SJCRH30 (cell line): ENCODE data around the gene PTPN12. TPM values are rescaled to one million over a fixed set of nuclear protein-coding genes. Genes with fewer than 3 reads are reported as not detected.
A peak's percentile ranks its signal among the peaks of the same experiment; 100 is the strongest.
"Not testable (repeated sequence)": the region's sequence is repeated elsewhere in the genome, so short reads cannot be mapped to it uniquely, and the experiment has no call there.

Experiments used
- DNase-seq, 2 experiments: peaks; one replicate each; pipeline ENCODE4 v3.0.0-alpha.2; 2015 to 2020
- H3K27ac ChIP-seq: fragments of 250-450 bp; sonication (Bioruptor Pico); 2 replicates; pipeline ENCODE4 v1.5.1; 2020; ENCODE audit warnings: mild to moderate bottlenecking, moderate library complexity
- H3K27me3 ChIP-seq: fragments of 250-450 bp; sonication (Bioruptor Pico); 2 replicates; pipeline ENCODE4 v1.5.1; 2020; ENCODE audit warnings: mild to moderate bottlenecking, moderate library complexity
- H3K36me3 ChIP-seq: fragments of 250-450 bp; sonication (Bioruptor Pico); 2 replicates; pipeline ENCODE4 v1.5.1; 2020; ENCODE audit warnings: mild to moderate bottlenecking, moderate library complexity
- H3K4me1 ChIP-seq: fragments of 250-450 bp; sonication (Bioruptor Pico); 2 replicates; pipeline ENCODE4 v1.5.1; 2020; ENCODE audit warnings: mild to moderate bottlenecking, moderate library complexity
- H3K4me3 ChIP-seq: fragments of 250-450 bp; sonication (Bioruptor Pico); 2 replicates; pipeline ENCODE4 v1.5.1; 2020; ENCODE audit warnings: mild to moderate bottlenecking, moderate library complexity
- H3K9me3 ChIP-seq: fragments of 250-450 bp; sonication (Bioruptor Pico); replicated peaks from 2 replicates; pipeline ENCODE4 v1.5.1; 2020; ENCODE audit warnings: mild to moderate bottlenecking, moderate library complexity
- total RNA-seq: library from RNA; depleted of rRNA; stranded (reverse); fragments of >200 nt; shearing (Covaris generic); gene quantifications from 2 replicates; pipeline ENCODE4 v1.2.3, GENCODE V29; 2014; rRNA removed

The PTPN12 gene
- 37.5 and 47.0 TPM in 2 replicates for total RNA-seq

GRCh38 chr7:77537136-77537777, at the start of gene PTPN12:
Gene PTPN12, plus strand, starts transcription at chr7:77537295. Its CDS starts 252 bp downstream, at chr7:77537547.
- peak in 1 of 2 experiments; percentile 79 for DNase-seq
- Histone ChIP-seq H3K9me3 (no peaks in the 10 kb centered on the region), H3K27me3 (no peaks in the 10 kb centered on the region), H3K36me3 (peaks cover 6% of the 10 kb centered on the region), H3K27ac (peak within 1 kb of the TSS; percentile 91), H3K4me1 (peaks cover 4% of the 10 kb centered on the region), H3K4me3 (peak within 1 kb of the TSS; percentile 98)

DNA sequence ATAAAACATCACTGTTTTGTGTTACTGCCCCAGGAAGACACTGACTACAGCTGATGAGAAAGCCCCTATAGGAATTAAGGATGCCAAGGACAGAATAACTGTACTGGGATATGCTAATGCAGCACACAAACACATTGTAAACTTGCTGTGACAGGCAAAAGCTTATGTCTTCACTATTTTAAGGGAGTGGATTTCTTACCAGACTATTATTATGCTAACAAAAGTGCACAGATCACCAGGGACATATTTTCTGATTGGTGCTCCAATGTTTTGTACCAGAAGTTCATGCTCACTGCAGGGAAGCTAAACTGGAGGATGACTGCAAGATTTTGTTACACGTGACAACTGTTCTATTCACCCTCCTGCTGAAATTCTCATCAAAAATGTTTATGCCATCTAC, 48.1 kb upstream of the PTPN12 start:
- H3K9me3 ChIP-seq: peaks cover 3% of the 10 kb centered on the region; the same call in 1 of the 2 replicates
- no peak for DNase-seq
- H3K27ac ChIP-seq: no peak overlapping the region
- no peaks in the 10 kb centered on the region for H3K4me1 ChIP-seq
- H3K27me3 ChIP-seq: no peaks in the 10 kb centered on the region
- no peaks in the 10 kb centered on the region for H3K36me3 ChIP-seq
- no peak overlapping the region for H3K4me3 ChIP-seq

GRCh38 chr7:77497079-77497478, 40.0 kb upstream of the PTPN12 start:
- H3K9me3 ChIP-seq: peaks cover 6% of the 10 kb centered on the region; the same call in 1 of the 2 replicates
- no peak overlapping the region for H3K27ac ChIP-seq
- no peak overlapping the region for H3K4me3 ChIP-seq
- no peaks in the 10 kb centered on the region for H3K36me3 ChIP-seq
- H3K4me1 ChIP-seq: no peaks in the 10 kb centered on the region
- H3K27me3 ChIP-seq: no peaks in the 10 kb centered on the region
- no peak for DNase-seq

GRCh38 chr7:77498659-77499379, 38.3 kb upstream of the PTPN12 start:
- Histone ChIP-seq H3K36me3 (no peaks in the 10 kb centered on the region), H3K4me3 (no peak overlapping the region)

GRCh38 chr7:77501192-77501515, 35.9 kb upstream of the PTPN12 start:
- no peak for DNase-seq
- Histone ChIP-seq H3K4me3 (no peak overlapping the region), H3K27me3 (no peaks in the 10 kb centered on the region), H3K36me3 (no peaks in the 10 kb centered on the region), H3K27ac (no peak overlapping the region), H3K9me3 (0 out of 2 replicates have a peak, but pooled peaks cover 2% of the 10 kb centered on the region), H3K4me1 (no peaks in the 10 kb centered on the region)

More at GRCh38 chr7:77498659-77499379, 38.3 kb upstream of the PTPN12 start:
- H3K4me1 ChIP-seq: no peaks in the 10 kb centered on the region
- DNase-seq: no peak
- H3K9me3 ChIP-seq: peaks cover 3% of the 10 kb centered on the region; the same call in 1 of the 2 replicates
- H3K27me3 ChIP-seq: no peaks in the 10 kb centered on the region
- no peak overlapping the region for H3K27ac ChIP-seq

DNA sequence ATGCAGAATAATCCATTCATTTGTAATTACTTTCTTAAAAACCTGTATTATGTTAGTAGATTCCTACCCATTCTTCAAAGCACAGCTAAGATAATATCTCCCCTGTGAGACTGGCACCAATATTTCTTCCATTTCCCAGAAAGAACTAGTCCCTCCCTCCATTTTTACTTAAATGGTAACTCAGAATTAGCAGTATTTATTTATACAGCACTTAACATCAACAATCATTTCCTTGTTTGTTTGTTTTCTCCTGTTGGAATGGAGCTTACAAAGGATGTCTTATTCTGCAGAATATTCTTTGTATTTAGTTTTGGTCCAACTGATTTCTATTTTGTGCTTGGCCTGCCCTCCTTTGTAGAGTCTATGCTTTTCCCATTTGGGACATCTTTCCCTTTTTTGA, 32.1 kb upstream of the PTPN12 start:
- Histone ChIP-seq H3K36me3 (no peaks in the 10 kb centered on the region), H3K27me3 (no peaks in the 10 kb centered on the region), H3K4me3 (no peak overlapping the region), H3K27ac (no peak overlapping the region), H3K9me3 (peaks cover 2% of the 10 kb centered on the region; the same call in 1 of the 2 replicates), H3K4me1 (no peaks in the 10 kb centered on the region)
- DNase-seq: no peak

DNA sequence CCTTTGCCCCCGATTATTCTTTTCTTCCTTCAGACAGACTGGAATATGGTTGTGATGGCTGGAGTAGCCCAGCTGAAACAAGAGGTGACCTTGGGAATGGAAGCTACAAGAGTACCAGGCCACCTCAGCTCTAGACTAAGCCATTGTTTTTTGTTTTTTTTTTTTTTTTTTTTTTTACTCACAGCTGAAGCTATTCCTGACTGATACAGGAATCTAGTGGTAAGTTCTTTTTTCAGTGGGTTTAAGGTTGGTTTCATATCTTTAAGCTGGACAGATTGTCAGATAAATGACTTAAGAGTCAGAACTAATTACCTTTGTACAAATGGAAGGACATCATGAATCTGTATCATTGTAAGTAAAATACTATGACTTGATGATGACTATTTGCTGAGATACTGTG, 30.2 kb upstream of the PTPN12 start:
- H3K27ac ChIP-seq: no peak overlapping the region
- DNase-seq: no peak
- H3K27me3 ChIP-seq: no peaks in the 10 kb centered on the region
- peaks cover 2% of the 10 kb centered on the region; the same call in 1 of the 2 replicates for H3K9me3 ChIP-seq
- H3K4me3 ChIP-seq: no peak overlapping the region
- H3K4me1 ChIP-seq: no peaks in the 10 kb centered on the region
- no peaks in the 10 kb centered on the region for H3K36me3 ChIP-seq

DNA sequence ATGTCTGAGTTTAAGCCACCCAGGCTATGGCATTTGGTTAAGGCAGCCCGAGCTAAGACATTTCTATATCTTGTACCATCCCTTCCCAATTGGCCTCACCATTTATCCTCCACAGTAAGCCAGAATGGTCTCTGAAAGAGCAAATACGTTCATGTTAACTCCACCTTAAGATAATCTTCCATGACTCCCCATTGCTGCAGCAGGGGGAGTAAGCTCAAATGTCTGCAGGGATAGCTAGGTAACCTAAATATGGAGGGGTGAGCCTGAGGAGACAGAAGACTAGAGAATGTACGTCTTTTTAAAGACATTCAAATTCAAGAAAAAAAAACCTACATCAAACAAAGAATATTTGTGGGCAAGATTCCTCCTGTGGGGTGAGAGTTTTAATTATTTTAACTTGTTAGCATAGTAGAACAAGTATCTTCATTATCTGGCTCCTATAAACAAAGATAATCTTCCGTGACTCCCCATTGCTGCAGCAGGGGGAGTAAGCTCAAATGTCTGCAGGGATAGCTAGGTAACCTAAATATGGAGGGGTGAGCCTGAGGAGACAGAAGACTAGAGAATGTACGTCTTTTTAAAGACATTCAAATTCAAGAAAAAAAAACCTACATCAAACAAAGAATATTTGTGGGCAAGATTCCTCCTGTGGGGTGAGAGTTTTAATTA, 24.0 kb upstream of the PTPN12 start:
- peak overlapping the region; percentile 25; the same call in 1 of the 2 replicates for H3K27ac ChIP-seq
- H3K9me3 ChIP-seq, H3K36me3 ChIP-seq, H3K4me1 ChIP-seq, H3K27me3 ChIP-seq: not testable (repeated sequence)
- DNase-seq: peak in 1 of 2 experiments; percentile 32
- H3K4me3 ChIP-seq: peak overlapping the region; percentile 33; the same call in 1 of the 2 replicates

DNA sequence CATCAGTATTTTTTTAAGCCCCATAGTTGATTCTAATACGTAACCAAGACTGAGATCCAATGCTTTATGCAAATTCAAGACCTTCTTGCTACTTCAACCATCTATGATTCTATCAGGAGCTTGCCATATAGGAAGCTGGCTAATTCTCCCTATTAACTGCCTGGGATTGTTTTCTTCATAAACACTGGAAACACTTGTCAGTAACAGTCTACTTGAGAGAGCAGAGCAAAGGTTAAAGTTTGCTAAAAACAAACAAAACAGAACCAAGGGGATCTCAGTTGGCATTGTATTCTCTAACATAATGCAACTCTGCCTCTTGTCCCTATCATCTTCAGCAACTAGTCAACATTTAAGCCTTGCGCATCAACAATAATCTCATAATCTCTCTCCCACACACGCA, 21.0 kb upstream of the PTPN12 start:
- Histone ChIP-seq H3K4me1 (peaks cover 7% of the 10 kb centered on the region), H3K9me3 (no peaks in the 10 kb centered on the region), H3K27me3 (no peaks in the 10 kb centered on the region), H3K36me3 (no peaks in the 10 kb centered on the region), H3K4me3 (no peak overlapping the region), H3K27ac (no peak overlapping the region)
- no peak for DNase-seq

DNA sequence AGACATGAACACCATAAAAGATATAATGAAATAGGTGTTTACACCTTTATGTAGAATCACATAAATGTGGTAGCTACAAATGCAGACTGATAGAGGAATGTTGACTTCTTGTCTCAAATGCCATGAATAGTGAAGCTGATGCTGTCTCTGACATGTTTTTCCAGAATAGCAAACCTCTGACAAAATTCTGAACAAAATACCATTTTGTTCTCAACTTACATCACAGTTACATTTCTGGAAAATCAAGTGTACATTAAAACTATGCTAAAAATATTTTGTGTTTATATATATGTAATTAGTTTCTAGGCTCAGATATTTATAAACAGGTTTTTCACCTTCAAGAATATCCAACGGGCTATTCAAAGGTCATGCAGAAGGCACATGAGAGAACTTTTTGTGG, 16.8 kb upstream of the PTPN12 start:
- H3K4me1 ChIP-seq: no peaks in the 10 kb centered on the region
- no peaks in the 10 kb centered on the region for H3K36me3 ChIP-seq
- H3K4me3 ChIP-seq: no peak overlapping the region
- no peak for DNase-seq
- no peak overlapping the region for H3K27ac ChIP-seq
- H3K9me3 ChIP-seq: no peaks in the 10 kb centered on the region
- no peaks in the 10 kb centered on the region for H3K27me3 ChIP-seq

GRCh38 chr7:77521537-77521936, 15.6 kb upstream of the PTPN12 start:
- H3K9me3 ChIP-seq, H3K4me1 ChIP-seq, H3K27ac ChIP-seq, H3K4me3 ChIP-seq, H3K27me3 ChIP-seq, H3K36me3 ChIP-seq, DNase-seq: not testable (repeated sequence)

DNA sequence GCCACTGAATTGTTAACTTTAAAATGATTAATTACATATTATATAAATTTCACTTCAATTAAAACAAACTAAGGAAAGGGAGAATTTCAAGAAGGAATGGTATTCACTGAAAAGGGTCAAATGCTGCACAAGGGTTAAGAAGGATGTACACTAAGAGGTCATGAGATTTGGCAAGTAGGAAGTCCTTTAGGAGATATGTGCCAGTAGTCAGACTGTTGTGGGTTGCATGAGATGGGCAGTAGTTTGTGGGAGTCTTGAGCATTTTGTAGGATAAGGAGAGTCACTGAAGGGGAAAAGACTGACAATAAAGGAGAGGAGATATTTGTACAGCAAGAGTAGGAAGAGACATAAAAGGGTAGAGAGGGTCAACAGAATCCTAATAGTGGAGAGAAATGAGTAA, 12.4 kb upstream of the PTPN12 start:
- no peaks in the 10 kb centered on the region for H3K36me3 ChIP-seq
- H3K9me3 ChIP-seq: no peaks in the 10 kb centered on the region
- H3K4me1 ChIP-seq: no peaks in the 10 kb centered on the region
- H3K27ac ChIP-seq: no peak overlapping the region
- no peak overlapping the region for H3K4me3 ChIP-seq
- no peaks in the 10 kb centered on the region for H3K27me3 ChIP-seq
- no peak for DNase-seq

DNA sequence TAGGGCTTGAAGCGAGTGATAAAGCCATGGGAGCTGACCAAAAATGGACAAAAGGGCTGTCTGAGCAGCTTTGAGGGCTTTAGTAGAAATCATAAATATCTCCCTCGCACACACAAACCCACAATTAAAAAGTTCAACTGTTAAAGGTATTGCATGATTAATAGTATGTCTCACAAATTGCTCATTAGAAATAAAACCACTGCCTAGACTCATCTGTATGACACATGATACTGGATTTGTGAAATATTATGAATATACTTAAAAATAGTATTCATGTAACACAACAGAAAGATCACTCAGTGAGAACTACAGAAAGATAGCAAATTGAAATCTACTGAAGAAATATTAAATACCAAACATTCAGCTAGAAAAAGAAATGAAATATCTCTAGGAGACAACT, 11.9 kb upstream of the PTPN12 start:
- no peaks in the 10 kb centered on the region for H3K4me1 ChIP-seq
- H3K27me3 ChIP-seq: no peaks in the 10 kb centered on the region
- no peak overlapping the region for H3K4me3 ChIP-seq
- H3K36me3 ChIP-seq: no peaks in the 10 kb centered on the region
- no peaks in the 10 kb centered on the region for H3K9me3 ChIP-seq
- no peak overlapping the region for H3K27ac ChIP-seq
- DNase-seq: no peak

DNA sequence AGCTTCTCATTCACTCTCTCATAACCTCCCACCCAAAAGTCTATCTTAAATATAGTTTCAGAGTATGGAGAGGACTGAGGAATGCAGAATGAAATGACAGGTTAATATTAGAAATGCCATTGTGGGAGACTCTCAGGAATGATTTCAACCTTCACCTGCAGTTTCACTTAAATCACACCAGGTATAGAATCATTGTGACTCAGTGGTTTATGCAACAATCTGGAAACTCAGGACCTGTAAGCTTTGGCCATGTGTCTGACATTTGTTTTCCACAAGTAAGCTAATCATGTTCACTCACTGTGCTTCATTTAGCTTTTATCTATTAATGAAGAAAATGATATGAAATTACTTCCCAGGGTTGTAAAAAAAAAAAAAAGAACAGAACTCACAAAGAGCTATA, 8.7 kb upstream of the PTPN12 start:
- Histone ChIP-seq H3K9me3 (no peaks in the 10 kb centered on the region; the same call in 1 of the 2 replicates), H3K27ac (no peak overlapping the region), H3K36me3 (no peaks in the 10 kb centered on the region), H3K4me3 (no peak overlapping the region), H3K27me3 (no peaks in the 10 kb centered on the region), H3K4me1 (no peaks in the 10 kb centered on the region)
- DNase-seq: no peak

GRCh38 chr7:77529279-77529678, 7.8 kb upstream of the PTPN12 start:
- H3K9me3 ChIP-seq: no peaks in the 10 kb centered on the region; the same call in 1 of the 2 replicates
- H3K27me3 ChIP-seq: no peaks in the 10 kb centered on the region
- H3K27ac ChIP-seq: no peak overlapping the region
- DNase-seq: no peak
- H3K36me3 ChIP-seq: no peaks in the 10 kb centered on the region
- no peaks in the 10 kb centered on the region for H3K4me1 ChIP-seq
- no peak overlapping the region for H3K4me3 ChIP-seq
